Astrocyte of the hippocampus (primary cell): ENCODE measurements around the gene RASL10A.

Experiments
- DNase-seq: peaks from one replicate; pipeline ENCODE4 v3.0.0; 2011; ENCODE audit warnings: low read depth, low spot score

The RASL10A gene

DNA sequence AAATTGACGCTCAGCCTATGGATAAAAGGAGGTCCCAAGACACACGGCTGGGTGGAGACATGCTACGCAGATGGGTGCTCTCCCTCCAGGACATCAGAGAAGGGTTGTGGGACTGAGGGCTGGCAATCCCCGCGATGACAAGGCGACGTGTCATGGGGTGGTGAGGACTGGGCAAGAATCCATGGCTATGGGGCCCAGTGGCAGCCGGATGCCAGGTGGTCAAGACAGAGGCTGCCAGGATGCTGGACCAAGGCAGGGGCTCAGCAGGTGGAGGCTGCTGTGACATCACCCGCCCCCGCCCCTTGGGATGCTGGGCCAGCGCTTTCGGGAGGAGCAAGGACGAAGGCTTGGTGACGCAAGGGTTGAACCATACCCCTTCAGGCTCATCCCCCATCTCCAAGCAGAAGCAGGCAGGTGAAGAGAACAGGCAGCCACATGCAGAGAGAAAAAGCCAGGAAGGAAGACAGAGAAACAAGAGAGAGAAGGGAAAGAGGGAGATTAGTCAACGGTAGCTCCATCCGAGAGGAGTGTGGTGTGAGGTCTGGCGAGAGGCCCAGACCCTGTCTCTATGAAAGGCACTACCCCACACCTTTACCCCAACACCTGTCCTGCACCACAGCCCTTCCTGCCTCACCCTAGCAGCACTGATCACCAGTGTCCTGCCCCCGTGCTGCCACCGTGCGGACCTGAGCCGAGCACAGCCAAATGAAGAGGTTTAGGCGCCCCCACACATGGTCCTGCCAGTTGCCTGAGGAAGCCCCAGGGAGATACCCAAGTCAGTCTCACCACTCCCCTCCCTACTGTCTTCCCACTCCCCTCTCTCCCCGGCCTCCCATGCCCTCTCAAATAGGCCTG lies 24.1 kb upstream of the RASL10A start:
- DNase-seq = no peak

DNA sequence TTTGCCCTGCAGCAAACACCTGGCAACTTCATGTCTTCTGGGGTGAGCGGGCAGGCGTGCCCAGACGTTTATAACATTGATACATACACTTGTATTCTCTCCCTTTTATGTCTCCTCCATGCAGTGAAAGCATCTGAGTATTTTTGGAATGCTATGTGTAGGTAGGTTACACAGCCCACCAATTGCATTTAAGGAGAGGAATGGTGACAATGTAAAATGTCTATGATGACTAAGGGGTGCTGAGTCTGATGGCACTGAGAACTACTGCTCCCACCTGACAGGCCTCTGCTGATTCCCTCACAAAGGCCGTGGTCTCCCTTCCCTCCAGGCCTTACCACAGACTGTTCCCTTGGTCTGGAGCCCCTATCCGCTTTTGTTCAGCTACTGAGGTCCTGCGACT lies 22.9 kb upstream of the RASL10A start:
- no peak for DNase-seq

DNA sequence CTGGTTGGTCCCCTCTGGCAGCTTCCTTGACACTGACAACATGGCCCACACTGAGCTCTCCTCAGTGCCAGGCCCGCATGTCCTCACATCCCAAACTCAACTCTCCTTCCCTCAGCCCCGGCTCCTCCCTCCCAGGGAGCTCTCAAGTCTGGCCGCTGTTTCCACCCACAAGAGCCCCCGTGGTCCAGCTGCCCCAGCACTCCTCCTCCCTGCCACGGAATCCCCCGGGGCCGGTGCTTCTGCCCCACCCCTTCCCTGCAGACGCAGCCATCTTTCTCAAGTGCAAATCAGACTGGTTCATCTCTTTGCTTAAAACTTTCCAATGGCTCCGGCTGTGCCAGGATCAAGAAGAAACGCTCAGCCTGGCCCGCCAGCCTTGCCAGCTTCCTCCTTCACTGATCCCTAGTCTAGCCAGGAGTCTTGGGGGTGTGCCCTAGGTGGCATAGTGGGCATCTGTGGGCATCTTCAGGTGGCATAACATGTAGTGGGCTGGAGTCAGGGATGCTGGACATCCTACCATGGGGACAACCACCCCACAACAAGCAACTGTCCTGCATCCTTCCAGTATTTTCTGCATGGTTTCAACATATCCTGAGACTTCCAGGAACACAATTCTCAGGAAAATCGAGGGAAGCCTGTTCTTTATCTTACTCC lies 22.3 kb upstream of the RASL10A start:
- DNase-seq = no peak

DNA sequence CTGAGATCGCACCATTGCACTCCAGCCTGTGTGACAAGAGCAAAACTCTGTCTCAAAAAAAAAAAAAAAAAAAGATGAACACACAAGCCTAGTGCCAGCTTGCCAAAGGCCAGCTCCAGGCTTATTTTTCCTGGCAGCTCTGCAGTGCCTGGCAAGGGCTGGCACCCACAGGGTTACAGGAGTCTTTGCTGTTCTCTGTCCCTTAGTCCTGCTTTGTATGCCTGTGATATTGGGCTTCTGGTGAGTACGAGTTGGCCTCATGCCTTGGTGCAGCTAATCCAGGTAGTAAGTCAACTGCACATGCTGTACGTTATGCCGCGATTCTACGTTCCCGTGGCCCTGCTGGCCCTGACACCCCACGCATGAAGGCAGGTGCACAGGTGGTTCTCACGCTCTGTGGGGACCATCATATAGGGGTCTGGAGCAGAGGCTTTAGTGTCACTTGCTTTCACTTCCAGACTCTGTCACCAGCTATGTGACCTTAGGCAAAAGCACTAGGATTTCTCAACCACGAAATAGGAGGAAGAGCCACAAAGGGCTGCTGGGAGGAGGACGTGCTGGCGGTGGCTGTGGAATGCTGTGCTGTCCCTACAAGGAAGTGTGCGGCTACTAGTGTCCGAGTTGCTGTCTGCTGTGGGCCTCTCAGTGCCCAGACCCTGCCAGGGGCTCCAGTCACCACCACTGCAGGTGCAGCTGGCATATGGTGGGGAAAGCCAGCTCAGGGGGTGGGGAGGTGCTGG lies 21.4 kb upstream of the RASL10A start:
- DNase-seq = no peak

DNA sequence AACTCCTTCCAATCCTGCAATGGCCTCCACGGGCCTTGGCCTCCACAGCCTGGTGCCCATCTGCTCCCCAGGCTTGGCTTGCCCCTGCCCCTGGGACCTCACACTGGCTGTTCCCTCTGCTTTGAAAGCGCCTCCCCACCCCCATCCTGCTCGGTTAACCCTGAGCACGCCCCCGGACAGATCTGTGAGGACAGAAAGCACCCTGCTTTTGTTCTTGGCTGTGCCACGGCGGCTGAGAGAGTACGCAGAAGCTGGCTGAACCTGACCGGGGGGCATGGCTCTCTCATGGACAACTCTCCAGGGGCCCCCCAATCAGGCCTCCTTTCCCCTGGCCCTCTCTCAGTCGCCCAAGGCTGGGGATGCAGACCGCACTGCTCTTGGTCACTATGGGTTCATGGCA lies 20.2 kb upstream of the RASL10A start:
- DNase-seq = no peak

DNA sequence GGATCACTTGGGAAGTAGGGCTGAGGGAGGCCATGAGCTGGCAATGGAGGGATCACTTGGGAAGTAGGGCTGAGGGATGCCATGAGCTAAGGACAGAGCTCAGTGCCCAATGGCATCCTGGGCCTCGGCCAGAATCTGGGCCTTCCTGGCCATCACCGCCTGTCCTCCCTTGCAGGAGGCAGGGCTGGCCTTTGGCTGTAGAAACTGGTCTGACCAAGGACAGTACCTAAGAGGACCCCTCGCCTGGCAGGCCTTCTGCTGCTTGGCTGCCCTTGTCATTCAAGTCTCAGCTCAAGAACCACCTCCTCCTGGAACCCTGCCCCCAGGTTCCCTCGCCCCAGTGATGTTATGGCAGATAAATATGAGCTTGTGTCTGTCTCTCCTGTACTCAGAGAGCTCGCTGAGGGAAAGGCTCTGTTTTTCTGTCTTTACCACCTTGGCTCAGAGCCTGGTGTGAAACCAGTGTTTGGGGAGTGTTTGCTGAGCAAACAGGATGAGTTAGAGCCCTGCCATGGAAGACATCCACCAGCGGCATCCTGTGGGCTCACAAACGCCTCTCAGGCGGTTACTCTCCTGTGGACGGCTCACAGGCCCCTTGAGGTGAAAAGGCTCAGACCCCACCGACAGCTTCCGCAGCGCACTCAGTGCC lies 19.3 kb upstream of the RASL10A start:
- no peak for DNase-seq

DNA sequence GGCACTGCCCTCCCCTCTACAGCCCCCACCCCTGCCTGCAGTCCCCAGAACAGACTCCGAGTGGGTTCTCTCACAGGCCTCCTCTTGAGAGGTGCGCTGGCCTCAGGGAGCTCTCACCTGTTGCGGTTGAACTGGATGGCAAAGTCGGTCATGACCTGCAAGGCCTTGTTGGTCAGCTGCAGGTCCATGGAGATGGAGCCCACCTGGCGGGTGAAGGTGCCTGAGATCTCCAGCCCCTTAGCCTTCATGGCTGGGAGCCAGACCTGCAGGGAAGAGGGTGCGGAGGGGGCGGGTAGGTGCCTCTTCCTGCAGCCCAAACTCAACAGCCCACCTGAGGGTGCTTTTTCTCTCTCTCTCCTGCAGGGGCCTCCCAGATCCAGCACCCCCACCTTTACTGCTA lies 18.7 kb upstream of the RASL10A start:
- no peak for DNase-seq

DNA sequence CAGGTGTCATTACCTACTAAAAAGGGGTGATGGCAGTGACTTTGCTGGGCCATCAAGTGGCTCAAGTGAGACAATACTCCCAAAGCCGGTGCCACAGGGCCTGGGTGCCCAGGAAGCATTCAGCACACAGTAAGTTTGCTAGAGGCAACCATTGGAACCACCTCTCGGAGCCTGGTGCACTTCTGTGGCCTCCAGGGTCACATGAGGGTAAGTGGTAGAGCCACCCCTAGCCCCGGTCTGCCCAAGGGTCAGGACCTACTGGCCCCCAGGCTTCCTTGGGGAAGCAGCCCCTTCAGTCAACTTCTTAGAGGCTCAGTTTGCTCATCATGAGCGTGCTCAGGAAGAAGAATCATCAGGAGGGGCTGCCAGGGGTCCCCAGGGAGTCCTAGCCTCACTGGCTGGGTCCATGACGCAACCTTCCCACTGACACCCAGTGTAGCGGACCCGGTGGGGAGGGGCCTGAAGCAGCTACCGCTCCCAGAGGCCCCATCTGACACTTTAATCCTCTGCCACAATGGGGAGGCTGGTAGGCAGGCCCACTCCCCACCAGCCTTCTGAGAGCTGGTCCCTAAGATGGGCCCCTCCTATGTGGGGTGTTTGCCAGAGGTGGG lies 17.5 kb upstream of the RASL10A start:
- DNase-seq = no peak

DNA sequence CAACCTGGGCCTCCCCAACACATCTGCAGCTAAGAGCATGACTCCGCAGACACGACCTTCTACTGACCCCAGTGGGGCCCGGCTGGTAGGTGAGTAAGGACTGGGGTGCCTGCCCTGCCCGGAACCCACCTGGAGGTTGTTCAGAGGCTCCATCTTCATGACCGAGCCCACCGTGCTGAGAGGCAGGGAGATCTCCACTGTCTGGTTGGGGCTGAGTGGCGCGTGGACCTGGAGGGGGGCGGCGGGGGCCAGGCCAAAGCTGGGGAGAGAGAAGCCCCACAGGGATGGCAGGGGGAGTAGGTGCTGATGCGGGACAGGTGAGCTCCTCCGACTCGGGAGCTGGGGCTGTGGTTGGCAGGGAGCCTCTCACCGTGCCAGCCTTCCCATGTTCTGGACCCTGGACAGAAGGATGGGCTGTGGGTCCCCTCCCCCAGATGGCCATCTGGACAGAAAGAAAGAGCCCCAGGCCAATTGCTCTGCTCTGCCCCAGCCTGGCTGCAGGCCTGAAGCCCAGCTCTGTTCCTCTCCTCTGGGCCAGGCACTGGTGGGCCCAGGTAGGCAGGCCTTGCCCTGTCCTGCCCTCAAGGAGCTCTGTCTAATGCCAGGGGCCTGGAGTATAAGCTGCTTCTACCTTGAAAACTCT lies 16.3 kb upstream of the RASL10A start:
- no peak for DNase-seq

DNA sequence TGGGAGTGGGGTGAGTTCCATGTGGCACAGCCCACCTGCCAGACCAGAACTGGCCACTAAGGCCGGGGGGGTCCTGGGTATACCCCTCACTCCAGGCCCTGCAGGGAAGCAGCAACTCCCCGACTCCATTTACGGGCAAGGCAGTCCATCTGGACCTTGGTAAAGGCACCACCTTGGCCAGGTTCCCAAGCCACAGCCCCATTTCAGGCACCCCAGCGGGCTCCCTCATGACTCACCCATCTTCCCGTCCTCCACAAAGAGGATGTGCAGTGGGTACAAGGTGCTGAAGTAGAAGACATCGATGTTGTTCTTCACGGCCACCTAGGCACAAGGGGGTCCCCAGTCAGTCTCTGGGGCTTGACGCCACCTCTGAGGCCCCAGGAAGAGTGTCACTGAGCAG lies 15.7 kb upstream of the RASL10A start:
- DNase-seq = no peak

DNA sequence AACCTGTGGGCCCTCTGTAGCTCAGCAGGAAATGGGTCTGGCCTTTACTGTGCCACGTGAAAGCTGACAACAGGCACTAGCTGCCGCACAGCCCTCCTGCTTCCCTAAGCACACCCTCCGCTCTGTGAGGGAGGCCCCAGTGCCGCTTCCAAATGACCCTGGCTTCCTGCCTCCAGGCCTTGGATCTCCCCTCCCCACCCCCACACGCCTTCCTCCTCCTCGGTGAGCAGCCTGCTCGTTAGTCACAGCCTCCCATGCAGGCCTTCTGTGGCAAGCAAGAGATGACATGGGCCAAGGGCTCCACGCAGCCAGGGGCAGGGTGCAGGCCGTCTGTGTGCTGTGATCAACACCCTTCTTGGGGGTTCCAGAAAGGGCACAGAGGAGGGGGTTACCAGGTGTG lies 15.3 kb upstream of the RASL10A start:
- no peak for DNase-seq

DNA sequence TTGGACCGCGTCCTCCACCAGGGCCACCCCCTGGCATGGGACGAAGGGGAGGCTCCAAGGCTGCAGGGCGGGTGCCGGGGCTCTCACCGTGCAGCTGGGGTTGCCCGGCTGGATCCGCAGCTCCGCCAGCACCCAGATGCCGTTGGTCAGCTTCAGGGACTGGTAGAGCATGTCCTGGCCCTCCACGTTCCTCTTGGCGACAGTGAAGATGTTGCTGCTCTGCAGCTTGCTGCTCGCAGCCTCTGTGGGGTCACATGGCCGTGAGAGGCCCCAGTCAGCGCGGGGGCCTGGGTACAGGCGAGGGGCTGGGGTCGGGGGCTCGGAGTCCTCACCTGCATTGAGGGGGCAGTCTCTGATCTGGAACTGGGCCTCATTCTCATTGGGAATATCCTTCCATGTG lies 14.8 kb upstream of the RASL10A start:
- DNase-seq = no peak

DNA sequence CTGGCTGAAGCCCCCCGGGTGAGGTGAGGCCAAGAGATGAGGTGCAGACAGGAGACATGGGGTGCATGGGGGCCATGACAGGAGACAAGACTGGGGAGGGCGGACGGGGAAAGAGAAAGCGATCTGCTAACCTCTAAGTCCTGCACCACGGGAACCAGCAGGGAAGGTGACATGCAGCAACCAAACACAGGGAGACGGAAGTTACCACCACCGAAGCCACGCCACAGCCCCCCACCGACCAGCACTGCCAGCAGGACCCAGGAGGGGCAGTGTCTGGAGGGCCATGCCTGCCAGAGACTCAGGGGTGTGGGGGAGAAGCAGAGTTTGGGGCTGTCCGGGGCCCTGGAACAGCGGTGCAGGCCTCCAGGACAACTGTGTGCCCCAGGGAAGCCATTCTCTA lies 14.1 kb upstream of the RASL10A start:
- no peak for DNase-seq

DNA sequence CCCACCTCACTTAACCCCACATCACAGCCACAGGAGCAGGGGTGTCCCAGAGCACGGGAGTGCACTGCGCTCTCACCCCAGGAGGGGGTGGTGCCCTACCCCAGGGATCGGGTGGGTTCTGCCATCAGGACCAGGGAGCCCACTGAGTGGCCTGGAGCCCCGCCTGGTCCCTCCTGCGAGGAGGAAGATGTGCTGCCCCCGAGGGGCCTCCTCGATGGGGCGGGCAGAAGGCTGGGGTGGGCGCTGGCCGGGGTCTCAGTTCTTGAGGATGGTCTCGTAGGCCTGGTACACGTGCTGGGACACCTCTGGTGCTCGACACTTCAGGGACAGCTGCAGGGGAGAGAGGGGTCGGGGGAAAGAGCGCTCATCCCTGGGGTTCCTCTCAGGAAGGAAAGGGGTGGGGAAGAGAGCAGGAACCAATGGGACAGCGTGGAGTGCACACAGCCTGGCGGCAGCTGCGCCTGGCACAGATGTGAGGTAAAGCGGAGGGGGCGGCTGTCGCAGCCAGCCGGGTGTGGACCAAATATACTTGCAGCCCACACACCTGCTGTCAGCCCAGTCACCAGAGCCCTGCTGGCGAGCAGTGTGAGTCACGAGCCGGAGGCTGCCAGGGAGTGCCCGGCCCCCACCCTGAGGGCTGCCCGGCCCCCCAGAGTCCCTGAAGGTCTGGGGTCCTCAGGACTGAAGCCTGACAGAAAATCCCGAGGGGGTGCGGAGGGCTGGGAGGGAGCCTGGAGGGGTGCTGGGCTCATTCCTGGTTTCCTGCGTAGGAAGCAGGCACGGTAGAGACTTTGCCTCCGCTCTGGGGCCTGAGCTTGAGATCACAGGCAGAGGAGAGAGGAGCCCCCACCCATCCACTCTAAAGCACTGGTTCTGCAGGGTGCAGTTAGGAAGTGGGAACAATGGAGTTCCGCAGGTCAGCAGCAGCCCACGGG lies 13.3 kb upstream of the RASL10A start:
- DNase-seq = no peak

DNA sequence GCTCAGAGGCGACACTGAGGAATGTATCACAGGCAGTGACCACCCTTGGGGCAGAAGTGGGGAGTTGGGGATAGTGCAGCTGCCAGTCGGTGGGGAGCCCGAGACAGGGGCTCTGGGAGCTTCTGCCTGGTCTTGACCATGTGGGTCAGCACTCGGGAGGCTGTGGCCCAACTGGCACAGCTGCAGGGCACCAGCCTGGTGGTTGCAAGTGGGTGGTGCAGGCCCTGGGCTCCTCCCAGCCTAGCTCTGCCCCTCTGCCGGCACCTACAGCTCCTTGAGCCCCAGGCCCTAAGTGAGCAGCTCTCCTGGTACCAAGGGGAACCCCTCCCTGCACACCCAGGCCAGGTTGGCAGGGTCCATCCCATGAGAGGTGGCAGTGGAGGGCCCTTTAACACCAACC lies 12.6 kb upstream of the RASL10A start:
- no peak for DNase-seq

DNA sequence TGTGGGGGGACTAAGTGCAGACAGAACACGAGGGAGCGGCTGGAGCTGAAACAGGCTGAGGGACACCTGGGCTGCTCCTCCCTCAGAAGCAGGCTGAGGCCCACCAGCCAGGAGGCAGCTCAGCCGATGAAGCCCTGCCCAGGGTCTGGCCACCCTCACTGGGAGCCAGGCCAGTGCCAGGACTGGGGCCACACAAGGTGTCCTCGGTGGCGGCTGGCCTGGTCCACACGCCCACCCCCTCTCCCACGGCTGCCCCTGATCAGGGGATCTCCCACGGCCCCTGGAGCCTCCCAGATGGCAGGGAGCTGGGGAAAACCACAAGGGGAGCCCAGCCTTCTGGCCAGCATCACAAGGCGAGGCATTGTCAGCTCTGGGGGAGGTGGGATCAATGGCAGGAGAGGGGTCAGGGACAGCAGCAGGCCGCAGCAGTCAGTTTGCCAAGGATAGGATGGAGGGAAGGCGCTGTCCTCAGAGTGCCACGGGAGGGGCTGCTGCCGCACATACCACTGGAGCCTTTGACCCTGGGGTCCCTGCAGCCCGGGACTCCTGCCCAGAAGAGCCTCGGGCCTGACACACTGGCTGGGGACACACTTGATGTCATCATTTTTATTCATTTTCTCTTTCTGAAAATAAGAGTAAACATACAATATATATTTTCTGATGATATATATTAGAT lies 11.7 kb upstream of the RASL10A start:
- no peak for DNase-seq

DNA sequence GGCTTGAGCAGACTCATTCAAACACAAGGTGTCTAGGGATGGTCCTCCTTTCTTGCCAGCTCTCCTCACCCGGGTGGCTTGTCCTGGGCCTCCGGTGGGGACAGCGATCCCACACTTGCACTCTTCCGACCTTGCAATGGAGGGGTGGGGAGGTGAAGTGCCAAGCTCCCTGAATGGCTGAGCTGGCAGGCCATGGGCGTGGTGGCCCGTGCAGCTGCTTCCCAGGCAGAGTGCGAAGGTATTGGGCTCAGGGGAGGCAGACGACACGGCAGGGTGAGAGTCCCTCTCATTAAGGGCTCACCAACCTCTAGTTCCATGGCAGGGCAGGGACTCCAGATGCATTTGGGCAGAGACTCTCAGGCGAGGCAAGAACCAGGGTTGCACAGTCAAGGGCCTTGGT lies 11.0 kb upstream of the RASL10A start:
- no peak for DNase-seq

DNA sequence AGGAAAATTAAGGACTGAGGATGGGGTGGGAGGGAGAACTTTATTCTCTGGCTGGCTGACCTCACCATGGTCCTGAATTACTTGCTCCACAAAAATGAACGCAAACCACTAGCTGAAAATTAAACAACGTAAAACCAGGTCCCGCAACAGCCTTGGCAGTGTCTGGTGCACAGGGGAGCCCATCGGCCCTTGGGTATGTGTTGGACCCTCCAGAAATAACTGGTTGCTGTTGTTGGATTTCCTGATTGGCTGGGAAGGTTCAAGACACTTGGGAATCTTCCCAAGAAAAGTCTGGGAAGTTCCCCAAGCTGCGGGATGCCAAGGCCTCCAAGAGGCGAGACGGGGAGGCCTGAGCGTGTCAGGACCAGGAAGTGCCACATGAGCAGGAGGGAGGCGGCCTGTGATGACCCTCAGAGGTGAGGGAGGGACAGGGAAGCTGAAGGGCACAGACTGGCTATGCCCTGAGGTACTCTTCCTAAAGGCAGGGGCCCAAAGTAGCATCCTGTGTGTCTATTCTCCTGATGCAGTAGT lies 10.4 kb upstream of the RASL10A start:
- DNase-seq = no peak

DNA sequence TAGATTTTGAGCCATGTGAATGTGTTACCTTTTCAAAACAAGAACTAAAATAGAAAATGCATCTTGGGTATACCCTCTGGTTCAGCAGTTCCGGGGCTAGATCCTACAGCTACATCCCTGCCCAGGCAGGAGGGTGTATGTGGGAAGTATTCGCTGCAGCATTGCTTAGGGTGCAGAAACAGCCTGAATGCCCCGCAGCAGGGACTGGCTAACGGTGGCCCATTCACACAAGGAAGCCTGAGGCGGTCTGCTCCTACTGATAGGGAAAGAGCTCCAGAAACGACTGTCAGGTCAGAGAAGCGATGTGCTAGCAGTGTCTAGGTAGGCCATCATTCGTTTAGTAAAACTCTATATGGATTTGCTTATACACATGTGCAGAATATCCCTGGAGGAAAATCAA lies 9.9 kb upstream of the RASL10A start:
- no peak for DNase-seq
